Tibial artery (tissue), 4 donors: Measurements from ENCODE around the gene DEGS2.

ENCODE experiments used
- DNase-seq, 2 donors: peaks; one replicate each; pipeline ENCODE4 v3.0.0-alpha.2; 2019
- H3K27ac ChIP-seq, 2 donors: fragments of 200-600 bp; sonication (generic) in 1 of 2; 1 replicate in 1 of 2; 2 replicates in 1 of 2; pipeline ENCODE4 v1.5.1; 2018 to 2019; ENCODE audit warnings: mild to moderate bottlenecking in 1 of 2
- H3K27me3 ChIP-seq, 2 donors: fragments of 200-600 bp; sonication (generic) in 1 of 2; one replicate each; pipeline versions ENCODE4 v1.5.1 to v1.6.0; 2016 to 2019
- H3K36me3 ChIP-seq, 3 donors: fragments of 200-600 bp; sonication (generic) in 2 of 3; one replicate each; pipeline ENCODE4 v1.5.1; 2016 to 2019; ENCODE audit warnings: mild to moderate bottlenecking in 2 of 3
- H3K4me1 ChIP-seq, 4 donors: fragments of 200-600 bp; sonication (generic) in 2 of 4; 1 replicate in 3 of 4; 2 replicates in 1 of 4; pipeline ENCODE4 v1.5.1; 2016 to 2019
- H3K4me3 ChIP-seq, 2 donors: fragments of 200-600 bp; sonication (generic) in 1 of 2; 1 replicate in 1 of 2; 2 replicates in 1 of 2; pipeline ENCODE4 v1.5.1; 2018 to 2019; ENCODE audit warnings: mild to moderate bottlenecking in 2 of 2
- H3K9me3 ChIP-seq, 3 donors: fragments of 200-600 bp; sonication (generic) in 1 of 3; one replicate each; pipeline ENCODE4 v1.5.1; 2016 to 2019
- intact Hi-C: fragments of 100-400 bp; cut with DNase I; formaldehyde crosslinking; loops from one replicate; pipeline ENCODE4 v1.15.0; 2023; ENCODE audit warnings: low total_unique reads
- TF ChIP-seq, protein P1 (sequence below), 2 experiments: fragments of 200-600 bp in 1 of 2; fragments of 450-650 bp in 1 of 2; IDR thresholded peaks; one replicate each; pipeline ENCODE4 v1.5.1; 2017 to 2019; ENCODE audit warnings: antibody characterized with exemption in 2 of 2, mild to moderate bottlenecking in 1 of 2, moderate library complexity in 1 of 2

DEGS2 gene

DNA sequence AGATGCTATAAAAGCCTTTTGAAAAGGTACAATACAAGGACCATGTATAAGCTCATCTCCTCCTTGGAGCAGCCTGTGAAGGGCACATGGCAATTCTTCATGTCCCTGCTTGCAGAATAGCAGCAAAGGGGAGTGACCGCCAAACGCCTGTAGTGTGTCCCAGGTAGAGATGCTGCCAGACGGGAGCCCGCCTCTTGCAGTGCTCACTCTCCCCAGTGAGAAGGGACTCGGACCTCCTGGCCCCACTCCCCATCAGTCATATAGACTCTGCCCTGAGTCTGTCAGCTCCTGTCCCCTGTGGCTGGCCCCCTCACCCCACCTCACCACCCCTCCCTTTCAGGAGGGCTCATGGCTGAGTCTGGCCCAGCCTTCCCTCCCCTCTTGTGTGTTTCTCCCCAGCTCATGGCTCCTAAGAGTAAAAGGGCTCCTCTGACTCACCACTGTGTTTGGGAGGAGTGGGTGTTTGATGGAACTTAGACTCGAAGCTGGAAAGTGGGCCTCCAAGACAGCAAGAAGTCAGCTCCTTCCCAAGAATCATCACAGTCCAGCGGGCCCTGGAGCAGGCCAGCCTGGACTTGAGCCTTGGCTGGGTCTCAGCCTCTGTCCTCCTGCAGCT, 40.9 kb downstream of the DEGS2 start:
- no peak for DNase-seq
- Histone ChIP-seq H3K9me3 (no peaks in the 10 kb centered on the region), H3K4me3 (no peak overlapping the region), H3K4me1 (no peaks in the 10 kb centered on the region), H3K27me3 (no peaks in the 10 kb centered on the region), H3K27ac (no peak overlapping the region), H3K36me3 (peaks cover 2% of the 10 kb centered on the region in 3 donors)
- intact Hi-C loops, result no loop called here
- TF ChIP-seq, protein P1, sequence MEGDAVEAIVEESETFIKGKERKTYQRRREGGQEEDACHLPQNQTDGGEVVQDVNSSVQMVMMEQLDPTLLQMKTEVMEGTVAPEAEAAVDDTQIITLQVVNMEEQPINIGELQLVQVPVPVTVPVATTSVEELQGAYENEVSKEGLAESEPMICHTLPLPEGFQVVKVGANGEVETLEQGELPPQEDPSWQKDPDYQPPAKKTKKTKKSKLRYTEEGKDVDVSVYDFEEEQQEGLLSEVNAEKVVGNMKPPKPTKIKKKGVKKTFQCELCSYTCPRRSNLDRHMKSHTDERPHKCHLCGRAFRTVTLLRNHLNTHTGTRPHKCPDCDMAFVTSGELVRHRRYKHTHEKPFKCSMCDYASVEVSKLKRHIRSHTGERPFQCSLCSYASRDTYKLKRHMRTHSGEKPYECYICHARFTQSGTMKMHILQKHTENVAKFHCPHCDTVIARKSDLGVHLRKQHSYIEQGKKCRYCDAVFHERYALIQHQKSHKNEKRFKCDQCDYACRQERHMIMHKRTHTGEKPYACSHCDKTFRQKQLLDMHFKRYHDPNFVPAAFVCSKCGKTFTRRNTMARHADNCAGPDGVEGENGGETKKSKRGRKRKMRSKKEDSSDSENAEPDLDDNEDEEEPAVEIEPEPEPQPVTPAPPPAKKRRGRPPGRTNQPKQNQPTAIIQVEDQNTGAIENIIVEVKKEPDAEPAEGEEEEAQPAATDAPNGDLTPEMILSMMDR (IDR thresholded peaks at IDR 0.05), result no peak

GRCh38 chr14:100117633-100118395, 41.6 kb downstream of the DEGS2 start:
- H3K27me3 ChIP-seq, result no peaks in the 10 kb centered on the region
- H3K36me3 ChIP-seq, result no peaks in the 10 kb centered on the region
- H3K4me3 ChIP-seq, result no peak overlapping the region
- no peak overlapping the region for H3K27ac ChIP-seq
- H3K9me3 ChIP-seq, result no peaks in the 10 kb centered on the region
- intact Hi-C loops, result no loop called here
- H3K4me1 ChIP-seq, result no peaks in the 10 kb centered on the region
- DNase-seq, result no peak
- TF ChIP-seq, protein P1 (IDR thresholded peaks at IDR 0.05), result no peak

DNA sequence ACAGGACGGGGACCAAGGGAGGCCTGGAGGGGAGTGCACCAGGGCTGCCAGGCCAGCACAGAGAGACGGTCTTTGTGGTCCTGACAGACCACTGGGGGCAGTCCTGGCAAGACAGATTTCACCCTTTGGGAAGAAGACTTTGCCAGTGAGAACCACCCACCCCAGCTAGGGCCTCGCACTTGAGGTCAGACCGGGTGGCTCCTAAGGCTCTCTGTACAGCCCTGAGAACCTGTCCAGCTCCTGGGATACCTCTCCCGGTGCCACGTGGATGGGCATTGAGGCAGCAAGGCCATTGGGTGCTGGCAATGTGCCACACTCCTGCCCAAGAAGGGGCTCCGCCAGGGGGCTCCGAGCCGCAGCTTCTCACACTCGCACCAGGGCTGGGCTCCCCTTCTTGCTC, 42.4 kb downstream of the DEGS2 start:
- TF ChIP-seq, protein P1 (IDR thresholded peaks at IDR 0.05), result no peak
- no peak overlapping the region for H3K4me3 ChIP-seq
- peaks cover 0 to 7% (median 4%) of the 10 kb centered on the region in 4 donors for H3K4me1 ChIP-seq
- no peak for DNase-seq
- no peaks in the 10 kb centered on the region for H3K9me3 ChIP-seq
- intact Hi-C loops, result no loop called here
- no peak overlapping the region for H3K27ac ChIP-seq
- no peaks in the 10 kb centered on the region for H3K27me3 ChIP-seq
- H3K36me3 ChIP-seq, result no peaks in the 10 kb centered on the region

- Histone ChIP-seq H3K4me1 (peaks cover 0 to 13% (median 10%) of the 10 kb centered on the region in 4 donors), H3K9me3 (no peaks in the 10 kb centered on the region), H3K36me3 (no peaks in the 10 kb centered on the region), H3K27ac (no peak overlapping the region), H3K27me3 (no peaks in the 10 kb centered on the region), H3K4me3 (no peak overlapping the region)
- intact Hi-C loops, result no loop called here
- TF ChIP-seq, protein P1 (IDR thresholded peaks at IDR 0.05), result no peak
- DNase-seq, result no peak
Observed at GRCh38 chr14:100116134-100116533, 43.3 kb downstream of the DEGS2 start.

GRCh38 chr14:100115726-100116125, 43.7 kb downstream of the DEGS2 start:
- Histone ChIP-seq H3K36me3 (no peaks in the 10 kb centered on the region), H3K4me3 (no peak overlapping the region), H3K27me3 (no peaks in the 10 kb centered on the region), H3K27ac (no peak overlapping the region), H3K4me1 (peaks cover 0 to 13% (median 10%) of the 10 kb centered on the region in 4 donors), H3K9me3 (no peaks in the 10 kb centered on the region)
- intact Hi-C loops, result no loop called here
- TF ChIP-seq, protein P1 (IDR thresholded peaks at IDR 0.05), result no peak
- no peak for DNase-seq
